Dendritic cell treated with granulocyte-macrophage colony-stimulating factor and Interleukin-4, amounts not matched to agents 40 ng/mL and 50 ng/mL, for 4 days (primary cell): ENCODE measurements around the gene LGALS14.
"Not testable (repeated sequence)": the region's sequence is repeated elsewhere in the genome, so short reads cannot be mapped to it uniquely, and the experiment has no call there.

Source experiments
- H3K27ac Mint-ChIP-seq: one replicate; pipeline ENCODE4 v1.8.0; 2022; ENCODE audit warnings: mild to moderate bottlenecking, mixed read lengths
- H3K27me3 Mint-ChIP-seq: one replicate; pipeline ENCODE4 v1.8.0; 2022; ENCODE audit warnings: mild to moderate bottlenecking, mixed read lengths
- H3K36me3 Mint-ChIP-seq: one replicate; pipeline ENCODE4 v1.8.0; 2022; ENCODE audit warnings: low read depth, mixed read lengths
- H3K4me1 Mint-ChIP-seq: one replicate; pipeline ENCODE4 v1.8.0; 2022; ENCODE audit warnings: low read depth, mixed read lengths
- H3K4me3 Mint-ChIP-seq: one replicate; pipeline ENCODE4 v1.8.0; 2022; ENCODE audit warnings: mild to moderate bottlenecking, moderate library complexity, mixed read lengths
- H3K9me3 Mint-ChIP-seq: one replicate; pipeline ENCODE4 v1.8.0; 2022; ENCODE audit warnings: mixed read lengths
- intact Hi-C: fragments of 100-400 bp; cut with micrococcal nuclease; formaldehyde crosslinking; loops from one replicate; pipeline ENCODE4 v1.15.0; 2022

LGALS14 gene

GRCh38 chr19:39679791-39680168, 24.5 kb upstream of the LGALS14 start:
- no peaks in the 10 kb centered on the region for H3K36me3 Mint-ChIP-seq
- H3K9me3 Mint-ChIP-seq, result no peaks in the 10 kb centered on the region
- no peak overlapping the region for H3K4me3 Mint-ChIP-seq
- intact Hi-C loops, result no loop called here
- no peak overlapping the region for H3K27ac Mint-ChIP-seq
- peaks cover 11% of the 10 kb centered on the region for H3K27me3 Mint-ChIP-seq
- peaks cover 10% of the 10 kb centered on the region for H3K4me1 Mint-ChIP-seq

GRCh38 chr19:39680593-39680992, 23.7 kb upstream of the LGALS14 start:
- H3K27ac Mint-ChIP-seq, result no peak overlapping the region
- H3K4me1 Mint-ChIP-seq, result peaks cover 10% of the 10 kb centered on the region
- H3K9me3 Mint-ChIP-seq, result no peaks in the 10 kb centered on the region
- no peak overlapping the region for H3K4me3 Mint-ChIP-seq
- intact Hi-C loops, result no loop called here
- no peaks in the 10 kb centered on the region for H3K36me3 Mint-ChIP-seq
- H3K27me3 Mint-ChIP-seq, result peaks cover 6% of the 10 kb centered on the region

GRCh38 chr19:39681416-39681815, 22.9 kb upstream of the LGALS14 start:
- Mint-ChIP-seq H3K4me1 (peaks cover 10% of the 10 kb centered on the region), H3K27me3 (peaks cover 8% of the 10 kb centered on the region), H3K36me3 (no peaks in the 10 kb centered on the region), H3K27ac (no peak overlapping the region), H3K9me3 (no peaks in the 10 kb centered on the region), H3K4me3 (no peak overlapping the region)
- intact Hi-C loops, result no loop called here

- Mint-ChIP-seq H3K36me3 (no peaks in the 10 kb centered on the region), H3K4me1 (peaks cover 4% of the 10 kb centered on the region), H3K4me3 (no peak overlapping the region), H3K9me3 (no peaks in the 10 kb centered on the region), H3K27me3 (peaks cover 9% of the 10 kb centered on the region), H3K27ac (no peak overlapping the region)
- intact Hi-C loops, result no loop called here
Measured at GRCh38 chr19:39684267-39684666, 20.0 kb upstream of the LGALS14 start.

- Mint-ChIP-seq H3K4me3 (no peak overlapping the region), H3K27ac (no peak overlapping the region), H3K27me3 (peaks cover 12% of the 10 kb centered on the region), H3K9me3 (peaks cover 5% of the 10 kb centered on the region), H3K36me3 (no peaks in the 10 kb centered on the region), H3K4me1 (peaks cover 4% of the 10 kb centered on the region)
- intact Hi-C loops, result no loop called here
Measured at GRCh38 chr19:39686739-39687138, 17.5 kb upstream of the LGALS14 start.

- H3K27me3 Mint-ChIP-seq, result peaks cover 12% of the 10 kb centered on the region
- intact Hi-C loops, H3K4me1 Mint-ChIP-seq, H3K36me3 Mint-ChIP-seq, H3K9me3 Mint-ChIP-seq, H3K27ac Mint-ChIP-seq, H3K4me3 Mint-ChIP-seq: not testable (repeated sequence)
Measured at GRCh38 chr19:39688637-39689036, 15.6 kb upstream of the LGALS14 start.

GRCh38 chr19:39692166-39692565, 12.1 kb upstream of the LGALS14 start:
- Mint-ChIP-seq H3K4me3 (no peak overlapping the region), H3K4me1 (no peaks in the 10 kb centered on the region), H3K36me3 (no peaks in the 10 kb centered on the region), H3K9me3 (peaks cover 5% of the 10 kb centered on the region), H3K27me3 (peaks cover 6% of the 10 kb centered on the region), H3K27ac (no peak overlapping the region)
- intact Hi-C loops, result no loop called here

GRCh38 chr19:39692822-39693221, 11.5 kb upstream of the LGALS14 start:
- intact Hi-C loops, result no loop called here
- Mint-ChIP-seq H3K36me3 (no peaks in the 10 kb centered on the region), H3K4me1 (no peaks in the 10 kb centered on the region), H3K4me3 (no peak overlapping the region), H3K27ac (no peak overlapping the region), H3K9me3 (peaks cover 5% of the 10 kb centered on the region), H3K27me3 (peaks cover 6% of the 10 kb centered on the region)

- no peak overlapping the region for H3K4me3 Mint-ChIP-seq
- no peaks in the 10 kb centered on the region for H3K4me1 Mint-ChIP-seq
- intact Hi-C loops, result no loop called here
- no peaks in the 10 kb centered on the region for H3K9me3 Mint-ChIP-seq
- no peaks in the 10 kb centered on the region for H3K36me3 Mint-ChIP-seq
- no peak overlapping the region for H3K27ac Mint-ChIP-seq
- H3K27me3 Mint-ChIP-seq, result peaks cover 4% of the 10 kb centered on the region
Measured at GRCh38 chr19:39695759-39696158, 8.5 kb upstream of the LGALS14 start.

- no peaks in the 10 kb centered on the region for H3K36me3 Mint-ChIP-seq
- H3K27ac Mint-ChIP-seq, result no peak overlapping the region
- no peak overlapping the region for H3K4me3 Mint-ChIP-seq
- peaks cover 4% of the 10 kb centered on the region for H3K27me3 Mint-ChIP-seq
- H3K4me1 Mint-ChIP-seq, result no peaks in the 10 kb centered on the region
- intact Hi-C loops, result no loop called here
- no peaks in the 10 kb centered on the region for H3K9me3 Mint-ChIP-seq
Measured at GRCh38 chr19:39696387-39696786, 7.9 kb upstream of the LGALS14 start.

- intact Hi-C loops, result no loop called here
- H3K4me1 Mint-ChIP-seq, result no peaks in the 10 kb centered on the region
- peaks cover 3% of the 10 kb centered on the region for H3K27me3 Mint-ChIP-seq
- H3K9me3 Mint-ChIP-seq, result no peaks in the 10 kb centered on the region
- H3K36me3 Mint-ChIP-seq, result no peaks in the 10 kb centered on the region
- no peak overlapping the region for H3K27ac Mint-ChIP-seq
- H3K4me3 Mint-ChIP-seq, result no peak overlapping the region
Measured at GRCh38 chr19:39698535-39698934, 5.7 kb upstream of the LGALS14 start.

- intact Hi-C loops, result no loop called here
- no peaks in the 10 kb centered on the region for H3K36me3 Mint-ChIP-seq
- no peak overlapping the region for H3K27ac Mint-ChIP-seq
- H3K4me3 Mint-ChIP-seq, result no peak overlapping the region
- no peaks in the 10 kb centered on the region for H3K4me1 Mint-ChIP-seq
- H3K9me3 Mint-ChIP-seq, result no peaks in the 10 kb centered on the region
- peaks cover 3% of the 10 kb centered on the region for H3K27me3 Mint-ChIP-seq
Measured at GRCh38 chr19:39701291-39701690, 3.0 kb upstream of the LGALS14 start.

GRCh38 chr19:39705578-39706188, 1.4 kb downstream of the LGALS14 start:
- Mint-ChIP-seq H3K4me1 (no peaks in the 10 kb centered on the region), H3K4me3 (no peak overlapping the region), H3K27me3 (peaks cover 4% of the 10 kb centered on the region), H3K9me3 (no peaks in the 10 kb centered on the region), H3K36me3 (no peaks in the 10 kb centered on the region), H3K27ac (no peak overlapping the region)
- intact Hi-C loops, result no loop called here

GRCh38 chr19:39708594-39708993, 4.3 kb downstream of the LGALS14 start:
- no peak overlapping the region for H3K4me3 Mint-ChIP-seq
- H3K36me3 Mint-ChIP-seq, result no peaks in the 10 kb centered on the region
- H3K4me1 Mint-ChIP-seq, result no peaks in the 10 kb centered on the region

More at GRCh38 chr19:39708594-39708993, 4.3 kb downstream of the LGALS14 start:
- no peak overlapping the region for H3K27ac Mint-ChIP-seq
- no peaks in the 10 kb centered on the region for H3K9me3 Mint-ChIP-seq
- H3K27me3 Mint-ChIP-seq, result peaks cover 4% of the 10 kb centered on the region
- intact Hi-C loops, result no loop called here
